KMS-11 (cell line): ENCODE data around the gene ABCA1.

Experiments
- H2AFZ ChIP-seq: fragments of 200-600 bp; sonication (generic); 2 replicates; pipeline ENCODE4 v1.6.1; 2016; ENCODE audit warnings: antibody characterized with exemption, mixed run types, low read depth
- H3K27ac ChIP-seq: fragments of 200-600 bp; sonication (generic); 2 replicates; pipeline ENCODE4 v1.6.1; 2016; ENCODE audit warnings: mild to moderate bottlenecking, mixed run types
- H3K27me3 ChIP-seq: fragments of 200-600 bp; sonication (generic); 2 replicates; pipeline ENCODE4 v1.6.1; 2017; ENCODE audit warnings: mild to moderate bottlenecking, low read depth, mixed run types, moderate library complexity; ENCODE audit not compliant: insufficient read depth
- H3K36me3 ChIP-seq: fragments of 200-600 bp; sonication (generic); 2 replicates; pipeline ENCODE4 v1.6.1; 2017; ENCODE audit warnings: mild to moderate bottlenecking, mixed run types; ENCODE audit not compliant: insufficient read depth
- H3K4me1 ChIP-seq: fragments of 200-600 bp; sonication (generic); 2 replicates; pipeline ENCODE4 v1.6.1; 2016; ENCODE audit warnings: mild to moderate bottlenecking, low read depth, mixed run types; ENCODE audit not compliant: poor library complexity, severe bottlenecking
- H3K4me2 ChIP-seq: fragments of 200-600 bp; sonication (generic); 2 replicates; pipeline ENCODE4 v1.7.0; 2016; ENCODE audit warnings: mild to moderate bottlenecking, mixed run types
- H3K4me3 ChIP-seq: fragments of 200-600 bp; sonication (generic); IDR thresholded peaks from 2 replicates; pipeline ENCODE4 v1.6.1; 2017; ENCODE audit warnings: low read depth, low read length, mixed read lengths; ENCODE audit not compliant: insufficient read depth
- H3K79me2 ChIP-seq: fragments of 200-600 bp; sonication (generic); 2 replicates; pipeline ENCODE4 v1.6.1; 2016; ENCODE audit warnings: low read depth, mixed run types; ENCODE audit not compliant: insufficient read depth
- H3K9ac ChIP-seq: fragments of 200-600 bp; sonication (generic); 2 replicates; pipeline ENCODE4 v1.6.1; 2016; ENCODE audit warnings: mild to moderate bottlenecking, mixed run types
- H4K20me1 ChIP-seq: fragments of 200-600 bp; sonication (generic); 2 replicates; pipeline ENCODE4 v1.6.1; 2016; ENCODE audit warnings: mild to moderate bottlenecking, mixed run types; ENCODE audit not compliant: insufficient read depth
- CTCF ChIP-seq: fragments of 200-600 bp; sonication (generic); conservative IDR thresholded peaks from 2 replicates; pipeline ENCODE4 v1.6.1; 2017; ENCODE audit warnings: low read depth, mild to moderate bottlenecking, antibody characterized with exemption, low read length, moderate library complexity, mixed read lengths

ABCA1 gene

GRCh38 chr9:104766025-104766424 is 161.9 kb downstream of the ABCA1 start:
- no peak overlapping the region for H3K4me3 ChIP-seq
- H3K9ac ChIP-seq: no peak overlapping the region
- H3K27ac ChIP-seq: no peak overlapping the region
- H3K27me3 ChIP-seq: no peaks in the 10 kb centered on the region
- no peak overlapping the region for H2AFZ ChIP-seq
- peaks cover 7% of the 10 kb centered on the region for H3K4me1 ChIP-seq
- H3K4me2 ChIP-seq: no peak overlapping the region
- no peaks in the 10 kb centered on the region for H4K20me1 ChIP-seq
- no peaks in the 10 kb centered on the region for H3K36me3 ChIP-seq
- no peaks in the 10 kb centered on the region for H3K79me2 ChIP-seq
- TF ChIP-seq CTCF: no peak

- no peaks in the 10 kb centered on the region for H3K79me2 ChIP-seq
- H3K4me1 ChIP-seq: peaks cover 7% of the 10 kb centered on the region
- H2AFZ ChIP-seq: no peak overlapping the region
- no peak for TF ChIP-seq CTCF
- no peak overlapping the region for H3K9ac ChIP-seq
- H4K20me1 ChIP-seq: no peaks in the 10 kb centered on the region
- no peaks in the 10 kb centered on the region for H3K36me3 ChIP-seq
- peak overlapping the region; percentile 51; the same call in 1 of the 2 replicates for H3K4me2 ChIP-seq
- H3K27me3 ChIP-seq: no peaks in the 10 kb centered on the region
- no peak overlapping the region for H3K4me3 ChIP-seq
- no peak overlapping the region for H3K27ac ChIP-seq
Observed at GRCh38 chr9:104765138-104765537, 162.8 kb downstream of the ABCA1 start.

- peak overlapping the region; percentile 37; the same call in 1 of the 2 replicates for H3K4me2 ChIP-seq
- no peaks in the 10 kb centered on the region for H3K36me3 ChIP-seq
Observed at GRCh38 chr9:104758974-104759373, 169.0 kb downstream of the ABCA1 start.

GRCh38 chr9:104750185-104750767 is 177.7 kb downstream of the ABCA1 start:
- H3K79me2 ChIP-seq: no peaks in the 10 kb centered on the region
- H3K9ac ChIP-seq: no peak overlapping the region
- H2AFZ ChIP-seq: no peak overlapping the region
- no peak overlapping the region for H3K27ac ChIP-seq
- no peaks in the 10 kb centered on the region for H3K27me3 ChIP-seq
- no peak for TF ChIP-seq CTCF
- no peak overlapping the region for H3K4me3 ChIP-seq
- no peaks in the 10 kb centered on the region for H3K36me3 ChIP-seq
- H3K4me1 ChIP-seq: peaks cover 35% of the 10 kb centered on the region
- peak overlapping the region; percentile 5 for H3K4me2 ChIP-seq
- no peaks in the 10 kb centered on the region for H4K20me1 ChIP-seq

More at GRCh38 chr9:104758974-104759373, 169.0 kb downstream of the ABCA1 start:
- no peaks in the 10 kb centered on the region for H3K27me3 ChIP-seq
- no peaks in the 10 kb centered on the region for H4K20me1 ChIP-seq
- no peak overlapping the region for H3K9ac ChIP-seq
- no peaks in the 10 kb centered on the region for H3K79me2 ChIP-seq
- H3K27ac ChIP-seq: peak overlapping the region; percentile 45
- no peak for TF ChIP-seq CTCF
- peaks cover 20% of the 10 kb centered on the region for H3K4me1 ChIP-seq
- H3K4me3 ChIP-seq: no peak overlapping the region
- peak overlapping the region; percentile 8; the same call in 1 of the 2 replicates for H2AFZ ChIP-seq
